GM19099 (cell line): ENCODE measurements around the gene NEO1.

Source experiments
- POLR2A ChIP-seq: IDR thresholded peaks from 3 replicates; pipeline ENCODE4 v1.6.1; 2011; ENCODE audit warnings: low read depth; ENCODE audit not compliant: insufficient read length; ENCODE audit errors: extremely low read depth

Gene NEO1, protein sequence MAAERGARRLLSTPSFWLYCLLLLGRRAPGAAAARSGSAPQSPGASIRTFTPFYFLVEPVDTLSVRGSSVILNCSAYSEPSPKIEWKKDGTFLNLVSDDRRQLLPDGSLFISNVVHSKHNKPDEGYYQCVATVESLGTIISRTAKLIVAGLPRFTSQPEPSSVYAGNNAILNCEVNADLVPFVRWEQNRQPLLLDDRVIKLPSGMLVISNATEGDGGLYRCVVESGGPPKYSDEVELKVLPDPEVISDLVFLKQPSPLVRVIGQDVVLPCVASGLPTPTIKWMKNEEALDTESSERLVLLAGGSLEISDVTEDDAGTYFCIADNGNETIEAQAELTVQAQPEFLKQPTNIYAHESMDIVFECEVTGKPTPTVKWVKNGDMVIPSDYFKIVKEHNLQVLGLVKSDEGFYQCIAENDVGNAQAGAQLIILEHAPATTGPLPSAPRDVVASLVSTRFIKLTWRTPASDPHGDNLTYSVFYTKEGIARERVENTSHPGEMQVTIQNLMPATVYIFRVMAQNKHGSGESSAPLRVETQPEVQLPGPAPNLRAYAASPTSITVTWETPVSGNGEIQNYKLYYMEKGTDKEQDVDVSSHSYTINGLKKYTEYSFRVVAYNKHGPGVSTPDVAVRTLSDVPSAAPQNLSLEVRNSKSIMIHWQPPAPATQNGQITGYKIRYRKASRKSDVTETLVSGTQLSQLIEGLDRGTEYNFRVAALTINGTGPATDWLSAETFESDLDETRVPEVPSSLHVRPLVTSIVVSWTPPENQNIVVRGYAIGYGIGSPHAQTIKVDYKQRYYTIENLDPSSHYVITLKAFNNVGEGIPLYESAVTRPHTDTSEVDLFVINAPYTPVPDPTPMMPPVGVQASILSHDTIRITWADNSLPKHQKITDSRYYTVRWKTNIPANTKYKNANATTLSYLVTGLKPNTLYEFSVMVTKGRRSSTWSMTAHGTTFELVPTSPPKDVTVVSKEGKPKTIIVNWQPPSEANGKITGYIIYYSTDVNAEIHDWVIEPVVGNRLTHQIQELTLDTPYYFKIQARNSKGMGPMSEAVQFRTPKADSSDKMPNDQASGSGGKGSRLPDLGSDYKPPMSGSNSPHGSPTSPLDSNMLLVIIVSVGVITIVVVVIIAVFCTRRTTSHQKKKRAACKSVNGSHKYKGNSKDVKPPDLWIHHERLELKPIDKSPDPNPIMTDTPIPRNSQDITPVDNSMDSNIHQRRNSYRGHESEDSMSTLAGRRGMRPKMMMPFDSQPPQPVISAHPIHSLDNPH (N-terminal part only)

DNA sequence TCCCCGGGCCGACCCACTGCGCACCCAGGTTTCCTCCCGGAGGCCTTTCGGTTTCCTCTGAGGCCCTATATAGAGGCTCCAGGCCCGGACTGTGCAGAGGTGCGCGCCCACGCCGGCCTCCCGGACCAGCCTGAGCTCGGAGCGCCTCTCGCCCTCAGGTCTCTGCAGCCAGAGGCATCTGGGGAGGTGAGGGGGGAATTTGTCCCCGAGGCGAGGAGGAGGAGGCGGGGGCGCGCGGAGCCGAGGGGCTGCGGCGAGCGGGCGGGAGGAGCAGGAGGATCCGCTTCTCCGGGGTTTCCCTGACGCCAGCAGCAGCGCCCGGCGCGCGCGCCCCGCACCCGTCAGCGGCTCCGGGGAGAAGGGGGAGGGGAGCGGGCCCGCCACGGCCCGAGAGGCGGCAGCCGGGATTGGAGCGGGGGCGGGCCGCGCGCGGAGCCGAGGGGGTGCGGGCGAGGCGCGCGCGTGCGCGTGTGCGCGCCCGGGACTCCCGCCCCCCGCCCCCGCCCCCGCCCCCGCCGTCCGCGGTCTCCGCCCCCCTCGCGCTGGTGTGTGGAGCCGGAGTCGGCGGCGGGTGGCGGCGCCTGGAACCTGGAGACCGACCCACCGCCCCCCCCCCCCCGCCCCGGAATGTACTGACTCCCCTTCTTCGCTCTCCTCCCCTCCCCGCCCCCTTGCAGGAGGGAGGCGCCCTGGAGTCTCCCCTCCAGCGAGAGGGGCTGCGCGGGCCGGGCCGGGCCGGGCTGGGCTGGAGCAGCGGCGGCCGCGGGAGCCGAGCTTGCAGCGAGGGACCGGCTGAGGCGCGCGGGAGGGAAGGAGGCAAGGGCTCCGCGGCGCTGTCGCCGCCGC is at the start of gene NEO1:
NEO1 (plus strand) TSS at position 657 of the 846 bp plus-strand sequence. CDS start 213 bp downstream, outside the sequence.
- TF ChIP-seq POLR2A, result peak; percentile 39

DNA sequence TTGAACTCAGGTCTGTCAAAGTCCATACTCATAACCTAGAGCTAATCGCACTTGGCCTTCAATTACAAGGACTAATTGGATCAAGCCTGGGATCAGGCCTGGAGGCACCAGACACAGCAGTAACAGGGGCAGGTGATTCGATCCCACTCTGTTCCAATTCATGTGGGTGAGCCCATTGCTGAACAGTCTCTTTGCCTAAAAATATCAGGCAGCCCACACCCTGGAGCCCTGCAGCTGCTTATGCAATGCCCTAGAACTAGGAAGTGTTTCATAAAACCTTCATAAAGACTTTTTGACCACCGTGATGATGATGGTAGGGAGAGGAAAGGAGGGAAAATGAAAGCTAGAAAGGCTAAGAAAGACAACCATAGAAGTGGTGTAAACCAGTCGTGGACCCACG is 47.8 kb upstream of the NEO1 start:
- TF ChIP-seq POLR2A, result no peak

DNA sequence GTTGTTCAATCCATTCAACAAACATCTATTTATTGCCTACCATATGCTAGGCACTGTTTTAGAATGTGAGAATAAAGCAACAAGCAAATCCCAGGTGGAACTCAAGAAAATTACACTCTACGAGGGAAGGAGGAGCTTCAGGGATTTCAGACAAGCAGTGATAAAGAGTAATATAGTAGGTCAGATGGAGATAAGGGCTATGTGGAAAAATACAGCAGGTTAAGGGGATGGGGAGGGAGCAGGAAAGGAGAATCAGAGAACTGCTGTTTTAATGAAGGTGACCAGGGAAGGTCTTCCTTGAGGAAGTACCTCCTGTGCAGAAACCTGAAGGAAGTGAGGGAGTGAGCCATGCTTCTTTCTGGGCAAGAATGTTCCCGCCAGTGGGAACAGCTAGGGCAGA is 47.2 kb upstream of the NEO1 start:
- TF ChIP-seq POLR2A, result no peak

DNA sequence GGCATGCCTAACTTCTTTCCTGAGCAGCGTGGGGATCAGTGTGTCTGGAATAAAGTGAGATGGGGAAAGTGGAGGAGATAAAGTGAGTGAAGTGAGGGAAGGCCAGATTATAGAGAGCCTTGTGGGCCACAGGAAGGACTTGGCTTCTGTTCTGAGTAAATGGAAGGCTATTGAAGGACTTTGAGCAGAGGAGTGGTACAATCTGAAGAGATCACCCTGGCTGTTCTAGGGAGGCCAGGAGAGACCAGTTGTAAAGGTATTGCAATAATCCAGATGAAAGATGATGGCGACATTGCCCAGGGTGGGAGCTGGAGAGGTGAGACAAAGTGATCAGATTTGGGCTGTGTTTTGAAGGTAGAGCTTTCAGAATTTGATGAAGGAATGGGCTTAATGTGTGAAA is 46.8 kb upstream of the NEO1 start:
- no peak for TF ChIP-seq POLR2A

DNA sequence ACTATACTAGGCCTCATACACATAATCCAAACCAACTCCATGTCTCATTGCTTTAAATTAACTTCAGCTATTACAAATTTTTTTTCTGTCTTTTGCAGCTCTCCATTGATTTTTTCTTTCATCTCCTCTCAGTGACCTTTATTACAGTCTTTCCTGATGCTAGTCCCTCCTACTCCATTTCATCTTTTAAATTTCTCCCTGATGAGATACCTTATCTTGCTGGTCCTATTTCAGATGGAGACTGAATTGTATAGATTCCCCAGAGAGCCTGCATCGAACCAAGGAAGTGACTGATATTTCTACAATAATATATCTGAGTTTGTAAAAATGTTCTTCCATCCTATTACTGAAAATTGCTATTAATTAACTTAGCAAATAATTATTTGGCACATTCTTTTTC is 45.7 kb upstream of the NEO1 start:
- no peak for TF ChIP-seq POLR2A

DNA sequence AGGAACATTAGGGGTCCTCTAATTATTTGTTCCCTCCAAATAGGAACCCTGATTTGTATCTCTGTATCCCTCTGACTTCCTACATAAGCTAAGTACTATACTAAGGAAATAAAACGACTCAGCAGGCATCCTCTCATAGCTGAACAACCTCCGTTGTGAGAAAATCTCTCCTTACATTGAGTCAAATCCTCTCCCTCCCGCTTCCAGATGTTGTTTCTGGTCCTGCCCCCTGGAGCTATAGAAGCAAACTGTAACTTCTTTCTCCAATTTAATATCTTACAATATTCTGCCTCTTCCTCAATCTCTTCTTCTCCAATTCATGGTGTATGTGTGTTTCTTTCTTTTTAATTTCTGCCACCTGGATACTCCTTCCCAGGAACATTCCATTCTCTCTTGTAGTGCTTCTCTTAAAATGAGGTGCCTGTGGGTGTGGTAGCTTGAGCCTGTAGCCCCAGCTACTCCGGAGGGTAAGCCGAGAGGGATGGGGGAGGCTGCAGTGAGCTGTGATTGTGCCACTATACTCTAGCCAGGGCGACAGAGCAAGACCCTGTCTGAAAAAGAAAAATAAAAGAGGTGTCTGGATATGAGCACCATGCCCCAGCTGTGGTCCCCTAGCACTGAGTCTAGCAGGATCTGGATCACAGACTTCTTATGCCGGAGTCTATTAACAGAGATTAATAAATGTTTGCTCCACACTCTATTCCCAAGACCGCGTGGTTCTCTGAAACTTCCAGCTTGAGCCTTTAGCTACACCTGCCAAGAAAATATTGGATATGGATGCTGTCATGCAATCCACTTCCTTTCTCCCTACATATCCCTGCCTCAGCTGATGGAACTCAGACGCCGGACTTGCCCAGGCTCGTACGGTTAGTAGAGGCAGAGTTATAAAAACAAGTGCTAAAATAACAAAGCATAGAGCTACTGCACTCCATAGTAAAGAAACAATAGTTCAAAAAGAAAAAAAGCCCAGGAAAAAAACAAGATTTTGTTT is 42.9 kb upstream of the NEO1 start:
- no peak for TF ChIP-seq POLR2A

DNA sequence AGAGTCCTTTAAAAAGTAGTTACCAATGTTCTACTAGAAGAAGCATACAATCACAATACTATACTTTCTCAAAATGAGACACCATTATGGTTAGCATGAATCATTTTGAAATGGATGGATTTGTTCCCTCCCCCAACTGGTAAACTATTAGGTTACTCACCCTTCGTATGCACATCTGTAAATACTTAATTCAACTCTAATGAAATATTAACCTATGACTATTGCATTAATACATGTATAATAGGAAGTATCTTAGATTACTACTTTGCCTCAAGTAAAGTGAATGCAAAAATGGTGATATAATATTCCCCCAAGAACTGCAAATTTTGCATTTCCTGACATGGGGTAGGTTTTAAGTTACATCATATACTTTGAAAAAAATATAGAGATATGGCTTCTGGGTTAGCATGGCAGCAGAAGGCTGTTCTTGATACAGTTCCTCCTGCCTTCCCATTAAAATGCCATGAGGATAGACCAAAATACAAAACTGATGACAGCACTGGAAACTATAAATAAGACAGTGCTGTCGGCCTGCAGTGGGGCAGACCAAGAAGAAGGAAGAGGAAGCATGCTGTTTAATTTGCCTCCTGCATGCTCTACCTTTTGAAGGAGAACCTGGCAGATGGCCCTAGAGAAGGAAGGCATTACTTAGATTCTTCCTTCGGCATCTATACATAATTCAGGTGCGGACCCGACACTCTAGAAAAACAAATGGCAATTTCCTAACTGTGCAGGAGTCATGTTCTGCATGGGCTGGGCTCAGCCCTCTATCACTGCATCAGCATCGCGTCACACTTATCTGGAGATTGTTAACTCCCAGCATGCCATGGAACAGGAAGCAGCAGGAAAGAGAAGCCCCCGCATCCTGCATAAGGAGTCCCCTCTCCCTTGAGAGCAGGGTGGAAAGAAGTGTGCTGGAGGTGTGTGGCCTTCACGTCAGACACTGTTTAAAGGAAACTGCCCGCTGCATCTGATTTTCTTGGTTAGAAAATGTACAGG is 41.8 kb upstream of the NEO1 start:
- TF ChIP-seq POLR2A, result no peak

DNA sequence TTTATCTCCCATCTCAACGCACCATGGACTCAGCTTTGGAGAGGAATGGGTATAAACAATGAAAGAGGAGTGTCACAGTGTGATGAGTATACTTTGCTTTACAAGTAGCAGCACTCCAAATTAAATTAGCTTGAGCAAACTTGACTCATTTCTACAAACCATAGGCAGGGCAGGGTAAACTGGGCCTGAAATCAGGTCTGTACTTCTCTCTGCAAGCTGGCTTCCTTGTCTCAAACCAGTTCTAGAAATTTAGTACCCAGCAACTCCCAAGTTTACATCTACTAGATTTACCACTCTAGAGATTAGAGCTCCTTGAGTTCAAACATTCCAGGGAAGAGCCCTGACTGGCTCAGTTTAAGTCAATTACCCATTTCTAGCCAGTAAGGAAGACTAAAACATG is 37.4 kb upstream of the NEO1 start:
- no peak for TF ChIP-seq POLR2A

DNA sequence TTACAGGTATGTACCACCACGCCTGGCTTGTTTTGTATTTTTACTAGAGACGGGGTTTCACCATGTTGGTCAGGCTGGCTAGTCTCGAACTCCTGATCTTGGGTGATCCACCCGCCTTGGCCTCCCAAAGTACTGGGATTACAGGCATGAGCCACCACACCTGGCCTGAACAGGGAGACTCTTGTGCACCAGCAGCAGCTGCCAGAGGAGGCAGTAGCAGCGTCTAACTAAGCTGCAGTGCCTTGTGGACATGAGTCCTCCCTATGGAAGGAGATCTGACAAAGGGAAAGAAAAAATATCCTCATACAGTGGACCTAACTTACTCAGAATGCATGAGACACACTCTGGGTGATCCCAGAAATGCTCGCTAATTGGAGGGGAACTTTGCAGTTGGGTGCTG is 36.8 kb upstream of the NEO1 start:
- no peak for TF ChIP-seq POLR2A

DNA sequence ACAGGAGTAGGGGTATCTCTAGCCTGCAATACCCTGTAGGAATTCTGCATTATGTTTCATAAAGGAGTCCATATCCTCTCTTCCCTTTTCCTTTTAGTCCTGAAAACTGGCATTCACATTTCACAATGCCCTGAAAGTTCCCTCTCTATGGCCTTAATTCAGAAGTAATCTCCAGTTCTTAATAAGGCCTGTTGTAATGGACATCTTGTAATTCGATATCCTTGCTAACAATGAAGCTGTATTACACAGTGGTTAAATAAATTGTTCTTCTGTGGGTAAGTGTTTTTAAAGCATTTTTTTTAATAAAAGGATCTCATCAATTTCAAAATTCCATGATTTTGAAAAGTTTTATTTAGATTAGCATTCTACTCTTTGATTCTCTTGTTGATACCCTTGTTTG is 34.3 kb upstream of the NEO1 start:
- no peak for TF ChIP-seq POLR2A

DNA sequence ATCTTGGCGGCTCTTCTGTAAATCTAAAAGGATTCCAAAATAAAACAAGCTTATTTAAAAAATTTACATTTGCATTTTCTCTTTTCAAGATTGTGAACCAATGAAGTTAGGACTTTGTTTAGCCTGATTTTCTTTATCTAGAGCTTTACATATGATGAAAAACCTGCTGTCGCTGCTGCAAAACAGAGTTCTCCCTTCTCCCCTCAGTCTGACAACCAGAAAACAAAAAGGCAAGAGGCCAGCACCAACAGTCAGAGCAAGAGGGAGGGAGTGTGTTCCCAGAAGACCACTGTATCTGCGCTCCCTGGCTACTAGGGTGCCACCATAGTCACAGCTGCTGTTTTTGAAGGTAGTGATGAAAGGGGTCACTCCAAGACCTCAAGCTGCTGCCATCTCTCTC is 33.1 kb upstream of the NEO1 start:
- no peak for TF ChIP-seq POLR2A

DNA sequence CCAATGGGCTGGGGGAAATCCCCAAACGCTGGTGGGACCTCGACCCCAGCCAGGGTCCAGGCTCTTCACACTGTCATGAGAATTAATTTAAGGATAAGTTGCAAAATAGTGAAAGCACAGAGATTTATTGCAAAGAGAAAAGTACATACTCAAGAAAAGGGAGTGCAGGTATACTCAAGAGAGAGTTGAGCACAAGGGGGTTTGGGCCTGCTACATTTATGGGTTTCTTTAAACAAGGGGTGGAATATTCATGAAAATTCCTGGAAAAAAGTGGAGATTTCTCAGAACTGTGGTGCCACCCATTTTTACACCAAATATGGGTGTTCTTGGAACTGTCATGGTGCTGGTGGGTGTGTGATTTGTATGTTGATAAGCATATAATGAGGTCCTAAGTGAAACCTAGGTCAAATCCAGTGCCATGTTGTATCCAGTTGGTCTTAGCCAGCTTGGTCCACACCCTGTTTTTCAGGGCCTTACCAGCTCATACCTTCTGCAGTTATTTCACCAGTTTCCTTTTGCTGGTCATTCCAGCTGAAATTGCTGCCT is 32.6 kb upstream of the NEO1 start:
- TF ChIP-seq POLR2A, result no peak

DNA sequence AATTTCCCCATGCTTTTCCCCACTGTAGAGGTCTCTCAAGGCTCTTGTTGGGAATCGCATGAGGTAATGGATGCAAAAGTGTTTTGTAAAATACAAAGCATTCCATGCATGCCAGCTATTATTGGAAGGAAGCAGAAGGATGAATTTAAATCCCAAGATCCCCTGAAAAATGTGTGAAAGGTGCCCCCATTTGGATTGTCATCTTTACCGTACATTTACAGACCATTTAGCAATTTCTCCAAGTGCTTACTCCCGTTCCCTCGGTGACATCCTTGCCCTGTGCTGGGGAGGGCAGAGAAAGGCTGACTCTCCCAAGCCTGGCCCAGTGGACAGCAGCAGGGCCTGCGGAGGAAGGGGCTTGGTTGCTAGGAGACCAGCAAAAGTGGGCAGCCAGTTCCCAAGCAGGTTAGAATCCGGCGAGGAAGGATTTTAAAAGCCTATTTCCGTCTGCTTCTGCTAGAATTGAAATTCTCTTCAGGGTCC is 31.1 kb upstream of the NEO1 start:
- no peak for TF ChIP-seq POLR2A
